Measurements from ENCODE around the gene SGMS1.

DNA sequence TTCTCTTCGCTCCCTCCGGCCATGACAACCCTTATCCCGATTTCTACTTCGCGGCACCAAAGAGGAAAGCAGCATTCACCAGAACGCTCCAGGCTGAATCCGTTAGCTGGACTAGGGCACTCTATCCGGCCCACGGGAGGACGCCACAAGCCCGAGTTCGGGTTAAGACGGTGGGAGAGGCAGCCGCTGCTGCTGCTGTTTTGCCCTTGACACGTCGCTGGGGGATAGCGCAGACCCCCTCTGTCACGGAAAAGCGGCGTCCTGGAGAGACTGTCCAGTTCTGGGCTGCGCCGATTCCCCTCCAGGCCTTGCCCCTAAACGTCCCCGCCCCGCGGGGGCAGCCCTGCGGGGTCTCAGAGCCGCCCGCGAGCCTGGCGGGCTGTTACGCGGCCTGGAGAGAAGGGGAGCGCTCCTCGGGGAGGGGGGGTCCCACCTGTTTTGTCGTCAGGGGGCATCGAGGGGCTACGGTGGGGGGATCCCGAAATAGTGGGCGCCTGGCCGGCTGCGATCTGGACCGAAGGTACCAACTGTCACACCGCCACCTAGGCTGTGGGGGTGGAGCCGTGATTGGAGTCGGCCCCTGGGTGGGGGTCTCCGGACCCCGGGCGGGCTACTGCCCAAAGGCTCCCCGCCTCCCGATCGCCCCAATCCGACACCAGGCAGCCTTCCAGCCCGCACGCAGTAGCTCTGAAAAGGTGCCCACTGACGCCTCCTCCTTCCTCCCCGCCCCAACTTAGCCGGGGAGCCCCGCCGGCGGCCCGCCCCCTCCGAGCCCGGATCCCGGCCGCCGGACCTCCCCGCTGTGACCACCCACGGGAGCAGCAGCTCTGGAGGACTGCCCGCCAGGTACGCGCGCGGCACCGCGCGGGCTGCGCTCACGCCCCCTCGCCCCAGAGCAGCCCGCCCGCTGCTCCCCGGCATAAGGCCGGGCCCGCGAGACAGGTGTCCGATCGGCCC lies 772 bp downstream of the SGMS1 start:
- TF ChIP-seq CTCF (IDR thresholded peaks at IDR 0.05) = no peak
- no peak for TF ChIP-seq EZH2 (IDR thresholded peaks at IDR 0.05; ENCODE audit: borderline replicate concordance, insufficient read depth, low read depth, low read length, poor library complexity, severe bottlenecking)
